HFF-Myc (cell line): ENCODE measurements around the gene NDC1.
A peak's percentile ranks its signal among the peaks of the same experiment; 100 is the strongest.
"Not testable (repeated sequence)": the region's sequence is repeated elsewhere in the genome, so short reads cannot be mapped to it uniquely, and the experiment has no call there.

Source experiments
- DNase-seq: peaks from one replicate; pipeline ENCODE4 v3.0.0-alpha.2; 2011; ENCODE audit warnings: low read depth; ENCODE audit errors: extremely low read depth
- H3K4me3 ChIP-seq: replicated peaks from 2 replicates; pipeline ENCODE4 v1.5.1; 2011; ENCODE audit warnings: low read depth, mild to moderate bottlenecking, control low read depth, low read length
- TF ChIP-seq, protein P1 (sequence below): IDR thresholded peaks from 2 replicates; pipeline ENCODE4 v1.5.1; 2012; ENCODE audit warnings: mild to moderate bottlenecking, low read depth, low read length, control low read depth; ENCODE audit errors: missing control alignments

The NDC1 gene

GRCh38 chr1:53766831-53767405 lies 71.2 kb downstream of the NDC1 start:
- TF ChIP-seq, protein P1, sequence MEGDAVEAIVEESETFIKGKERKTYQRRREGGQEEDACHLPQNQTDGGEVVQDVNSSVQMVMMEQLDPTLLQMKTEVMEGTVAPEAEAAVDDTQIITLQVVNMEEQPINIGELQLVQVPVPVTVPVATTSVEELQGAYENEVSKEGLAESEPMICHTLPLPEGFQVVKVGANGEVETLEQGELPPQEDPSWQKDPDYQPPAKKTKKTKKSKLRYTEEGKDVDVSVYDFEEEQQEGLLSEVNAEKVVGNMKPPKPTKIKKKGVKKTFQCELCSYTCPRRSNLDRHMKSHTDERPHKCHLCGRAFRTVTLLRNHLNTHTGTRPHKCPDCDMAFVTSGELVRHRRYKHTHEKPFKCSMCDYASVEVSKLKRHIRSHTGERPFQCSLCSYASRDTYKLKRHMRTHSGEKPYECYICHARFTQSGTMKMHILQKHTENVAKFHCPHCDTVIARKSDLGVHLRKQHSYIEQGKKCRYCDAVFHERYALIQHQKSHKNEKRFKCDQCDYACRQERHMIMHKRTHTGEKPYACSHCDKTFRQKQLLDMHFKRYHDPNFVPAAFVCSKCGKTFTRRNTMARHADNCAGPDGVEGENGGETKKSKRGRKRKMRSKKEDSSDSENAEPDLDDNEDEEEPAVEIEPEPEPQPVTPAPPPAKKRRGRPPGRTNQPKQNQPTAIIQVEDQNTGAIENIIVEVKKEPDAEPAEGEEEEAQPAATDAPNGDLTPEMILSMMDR = no peak
- no peak overlapping the region for H3K4me3 ChIP-seq
- no peak for DNase-seq

DNA sequence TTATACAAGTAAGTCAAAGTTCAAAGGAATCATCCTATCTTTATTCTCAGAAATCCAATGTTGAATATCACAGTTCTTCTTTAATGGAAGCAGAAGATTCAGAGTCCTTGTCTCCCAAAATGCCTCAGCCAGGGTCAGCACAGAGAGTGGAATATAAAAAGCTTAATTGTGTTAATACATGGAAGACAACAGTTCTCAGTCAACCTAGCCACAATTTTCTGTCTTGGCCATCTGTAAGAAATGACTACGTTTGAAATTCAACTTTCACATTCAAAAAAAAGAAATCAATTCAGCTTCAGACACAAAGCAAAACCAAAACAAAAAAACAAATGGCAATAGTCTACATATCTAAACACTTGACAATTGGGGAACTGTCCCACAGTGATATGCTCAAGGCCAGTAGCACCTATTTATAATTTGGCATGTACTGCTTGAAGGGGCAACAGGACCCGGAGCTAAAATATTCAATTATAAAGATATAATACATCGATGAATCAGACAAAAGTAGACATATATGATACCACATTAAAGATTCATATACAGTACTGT lies 71.8 kb downstream of the NDC1 start:
- TF ChIP-seq, protein P1 = no peak
- H3K4me3 ChIP-seq = no peak overlapping the region
- no peak for DNase-seq

DNA sequence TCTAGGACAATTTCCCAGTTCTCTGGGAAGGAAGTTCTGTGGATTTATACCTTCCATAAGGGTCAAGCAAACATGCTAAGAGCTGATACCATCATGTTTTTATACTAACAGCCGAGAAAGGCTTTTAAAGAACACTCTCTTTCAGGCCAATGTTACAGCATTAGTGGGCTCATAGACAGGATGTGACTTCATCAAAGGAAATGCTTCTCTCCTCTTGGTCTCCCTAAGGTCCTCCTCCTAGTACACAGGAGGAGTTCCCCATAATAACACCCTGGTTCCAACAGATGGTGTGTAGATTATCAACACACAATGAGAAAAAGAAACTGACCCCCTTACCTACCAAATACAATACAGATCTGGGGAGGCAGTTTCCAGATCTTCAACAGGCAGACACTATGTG lies 72.4 kb downstream of the NDC1 start:
- TF ChIP-seq, protein P1 = no peak
- DNase-seq = peak; percentile 21
- no peak overlapping the region for H3K4me3 ChIP-seq

- no peak overlapping the region for H3K4me3 ChIP-seq
- no peak for DNase-seq
- TF ChIP-seq, protein P1 = no peak
Measured at GRCh38 chr1:53763911-53764310, 74.2 kb downstream of the NDC1 start.

DNA sequence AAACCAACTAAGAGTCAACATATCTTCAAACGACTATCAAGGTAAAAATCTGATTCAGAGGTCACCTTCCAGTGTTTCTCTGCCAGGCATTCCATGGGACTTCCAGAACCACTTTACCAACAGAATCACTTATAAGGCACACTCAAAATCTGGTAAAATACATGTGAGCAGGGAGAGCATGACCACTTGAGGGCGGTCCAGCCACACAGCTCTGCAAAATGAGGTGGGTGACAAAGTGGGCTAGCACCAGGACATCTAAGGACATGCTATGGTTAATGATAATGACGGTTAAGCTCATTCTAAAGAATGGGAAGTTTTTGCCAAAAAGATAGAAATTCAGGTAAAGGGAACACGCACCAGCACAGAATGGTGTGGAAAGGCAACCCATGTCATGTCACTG lies 74.6 kb downstream of the NDC1 start:
- TF ChIP-seq, protein P1 = no peak
- DNase-seq = no peak
- H3K4me3 ChIP-seq = no peak overlapping the region

DNA sequence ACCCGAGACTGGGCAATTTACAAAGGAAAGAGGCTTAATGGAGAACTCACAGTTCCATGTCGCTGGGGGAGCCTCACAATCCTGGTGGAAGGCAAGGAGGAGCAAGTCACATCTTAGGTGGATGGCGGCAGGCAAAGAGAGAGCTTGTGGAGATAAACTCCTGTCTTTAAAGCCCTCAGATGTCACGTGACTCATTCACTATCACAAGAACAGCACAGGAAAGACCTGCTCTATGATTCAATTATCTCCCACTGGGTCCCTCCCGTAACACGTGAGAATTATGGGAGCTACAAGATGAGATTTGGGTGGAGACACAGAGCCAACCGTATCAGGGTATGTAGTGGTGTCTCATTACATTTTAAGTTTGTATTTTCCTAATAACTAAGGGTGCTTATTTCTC lies 77.6 kb downstream of the NDC1 start:
- DNase-seq, H3K4me3 ChIP-seq: not testable (repeated sequence)

GRCh38 chr1:53755874-53756273 lies 82.2 kb downstream of the NDC1 start:
- no peak for DNase-seq
- H3K4me3 ChIP-seq = no peak overlapping the region
- TF ChIP-seq, protein P1 = no peak
